ENCODE measurements around the gene ARID1A.

DNA sequence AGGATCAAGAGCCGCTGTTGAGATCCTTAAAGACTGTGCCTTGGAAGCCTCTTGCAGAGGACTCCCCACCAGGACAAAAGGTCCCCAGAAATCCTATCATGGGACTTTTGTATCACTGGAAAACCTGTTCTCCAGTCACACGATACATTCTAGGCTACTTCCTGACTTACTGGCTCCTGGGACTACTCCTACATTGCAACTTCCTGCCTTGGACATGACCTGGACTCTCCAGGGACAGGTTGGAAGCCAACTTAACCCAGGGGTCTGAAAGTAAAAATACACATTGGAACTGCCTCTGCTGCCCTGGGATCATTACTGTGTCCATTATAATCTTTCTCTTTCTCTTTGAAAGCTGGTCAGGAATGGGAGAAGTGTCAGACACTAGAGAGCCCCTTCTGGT lies 101.8 kb downstream of the ARID1A start:
- TF ChIP-seq, protein P1, sequence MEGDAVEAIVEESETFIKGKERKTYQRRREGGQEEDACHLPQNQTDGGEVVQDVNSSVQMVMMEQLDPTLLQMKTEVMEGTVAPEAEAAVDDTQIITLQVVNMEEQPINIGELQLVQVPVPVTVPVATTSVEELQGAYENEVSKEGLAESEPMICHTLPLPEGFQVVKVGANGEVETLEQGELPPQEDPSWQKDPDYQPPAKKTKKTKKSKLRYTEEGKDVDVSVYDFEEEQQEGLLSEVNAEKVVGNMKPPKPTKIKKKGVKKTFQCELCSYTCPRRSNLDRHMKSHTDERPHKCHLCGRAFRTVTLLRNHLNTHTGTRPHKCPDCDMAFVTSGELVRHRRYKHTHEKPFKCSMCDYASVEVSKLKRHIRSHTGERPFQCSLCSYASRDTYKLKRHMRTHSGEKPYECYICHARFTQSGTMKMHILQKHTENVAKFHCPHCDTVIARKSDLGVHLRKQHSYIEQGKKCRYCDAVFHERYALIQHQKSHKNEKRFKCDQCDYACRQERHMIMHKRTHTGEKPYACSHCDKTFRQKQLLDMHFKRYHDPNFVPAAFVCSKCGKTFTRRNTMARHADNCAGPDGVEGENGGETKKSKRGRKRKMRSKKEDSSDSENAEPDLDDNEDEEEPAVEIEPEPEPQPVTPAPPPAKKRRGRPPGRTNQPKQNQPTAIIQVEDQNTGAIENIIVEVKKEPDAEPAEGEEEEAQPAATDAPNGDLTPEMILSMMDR (conservative IDR thresholded peaks at IDR 0.05 in 1 of 2, IDR thresholded peaks at IDR 0.05 in 1 of 2; ENCODE audit: low read depth in 1 of 2, low read length in 2 of 2): no peak
- no peak for TF ChIP-seq EZH2 (IDR thresholded peaks at IDR 0.05; ENCODE audit: low read length, missing control alignments)
